HepG2 (cell line): ENCODE results near the gene EFL1. TPM values are rescaled to one million over a fixed set of nuclear protein-coding genes. Genes with fewer than 3 reads are reported as not detected.
A peak's percentile ranks its signal among the peaks of the same experiment; 100 is the strongest.
"Not testable (repeated sequence)": the region's sequence is repeated elsewhere in the genome, so short reads cannot be mapped to it uniquely, and the experiment has no call there.

ENCODE experiments used
- ATAC-seq: fragments of 200-7000 bp; cut with Tn5 transposase; 3 replicates; pipeline ENCODE4 v1.9.1; 2020; ENCODE audit warnings: mild to moderate bottlenecking, moderate library complexity
- BruUV-seq: library from RNA; stranded (reverse); fragments of 400-500 nt; replicated peaks from 2 replicates; lab custom pipeline; 2021; lab: Mats Ljungman, UMichigan
- CTCF ChIA-PET: fragments of 300-600 bp; formaldehyde crosslinking; extraction: SDS; loops from one replicate; lab custom pipeline; 2021; ENCODE audit warnings: low total read pairs, inconsistent platforms, low intra/inter-chr PET ratio; lab: Yijun Ruan, JAX
- POLR2A ChIA-PET: fragments of 350-600 bp; sonication (Branson Sonifier 250); formaldehyde crosslinking; loops from one replicate; lab custom pipeline; 2020; ENCODE audit warnings: antibody characterized with exemption, inconsistent platforms; lab: Yijun Ruan, JAX
- DNase-seq: peaks from one replicate; pipeline ENCODE4 v3.0.0-alpha.2; 2015; ENCODE audit warnings: low spot score
- FAIRE-seq: peaks from 3 replicates; lab custom pipeline; 2011; peaks lifted over from hg19 to GRCh38; lab: Jason Lieb, UNC
- H2AFZ ChIP-seq: one replicate; pipeline ENCODE4 v1.6.1; 2011; ENCODE audit warnings: low read length, inconsistent platforms
- H3K27ac ChIP-seq: fragments of 300-600 bp; 3 replicates; pipeline ENCODE4 v1.8.0; 2011; ENCODE audit warnings: mixed run types, mild to moderate bottlenecking, mixed read lengths, low read length, inconsistent platforms; ENCODE audit not compliant: insufficient read depth; ENCODE audit errors: extremely low read length
- H3K27me3 ChIP-seq, 2 experiments: fragments of 200-600 bp in 1 of 2; 2 replicates in 1 of 2; 3 replicates in 1 of 2; pipeline versions ENCODE4 v1.6.0 to v1.8.0; 2011; ENCODE audit warnings: low read length in 2 of 2, mild to moderate bottlenecking in 2 of 2, moderate library complexity in 2 of 2, inconsistent platforms in 1 of 2; ENCODE audit not compliant: insufficient read depth in 2 of 2, control insufficient read depth in 1 of 2
- H3K36me3 ChIP-seq, 2 experiments: fragments of 200-600 bp in 1 of 2; replicated peaks in 1 of 2; 2 replicates in 1 of 2; 3 replicates in 1 of 2; pipeline versions ENCODE4 v1.5.1 to v1.8.0; 2011; ENCODE audit warnings: low read length in 2 of 2, inconsistent platforms in 1 of 2; ENCODE audit not compliant: insufficient read depth in 2 of 2, control insufficient read depth in 1 of 2
- H3K4me1 ChIP-seq: 2 replicates; pipeline ENCODE4 v1.5.1; 2012; ENCODE audit warnings: low read length, inconsistent platforms; ENCODE audit not compliant: insufficient read depth
- H3K4me2 ChIP-seq: 2 replicates; pipeline ENCODE4 v1.6.0; 2011; ENCODE audit warnings: low read depth, low read length, inconsistent platforms
- H3K4me3 ChIP-seq, 3 experiments: fragments of 200-600 bp in 1 of 3; sonication (generic), shearing (Covaris generic) in 1 of 3; replicated peaks in 1 of 3; 2 replicates each; pipeline ENCODE4 v1.5.1; 2011 to 2016; ENCODE audit warnings: low read length in 3 of 3, inconsistent platforms in 2 of 3, low read depth in 2 of 3, mild to moderate bottlenecking in 2 of 3, control low read depth in 1 of 3, mixed read lengths in 1 of 3; ENCODE audit not compliant: insufficient read depth in 1 of 3
- H3K79me2 ChIP-seq: one replicate; pipeline ENCODE4 v1.6.1; 2011; ENCODE audit warnings: low read length, inconsistent platforms; ENCODE audit not compliant: insufficient read depth
- H3K9ac ChIP-seq: 2 replicates; pipeline ENCODE4 v1.6.0; 2011; ENCODE audit warnings: mild to moderate bottlenecking, low read depth, low read length, inconsistent platforms; ENCODE audit not compliant: insufficient read depth
- H3K9me3 ChIP-seq: 2 replicates; pipeline ENCODE4 v1.5.1; 2012; ENCODE audit warnings: mild to moderate bottlenecking, low read length
- H4K20me1 ChIP-seq: 2 replicates; pipeline ENCODE4 v1.6.0; 2011; ENCODE audit warnings: inconsistent platforms, mild to moderate bottlenecking, low read length, moderate library complexity; ENCODE audit not compliant: insufficient read depth
- BCL6 ChIP-seq: IDR thresholded peaks from 2 replicates; pipeline ENCODE4 v1.6.1; 2016; ENCODE audit warnings: missing genetic modification reagents, missing compliant biosample characterization
- MYNN ChIP-seq: sonication (generic); formaldehyde crosslinking; IDR thresholded peaks from 2 replicates; pipeline ENCODE4 v1.4.0; 2020; ENCODE audit warnings: mild to moderate bottlenecking, low read depth, missing genetic modification reagents
- WGBS: methylation state at CpG from one replicate; pipeline ENCODE4 v1.1.6; 2017; ENCODE audit warnings: low lambda C conversion rate; 5-methylcytosine and 5-hydroxymethylcytosine counted together
- in situ Hi-C: cut with HindIII; loops from 2 replicates; pipeline ENCODE4 v1.10.0; 2017; ENCODE audit warnings: low pct_unique_long_range_greater_than_20kb; ENCODE audit not compliant: extremely low pct_ligation_motif_present
- intact Hi-C: fragments of 100-400 bp; cut with micrococcal nuclease; formaldehyde crosslinking; loops from one replicate; pipeline ENCODE4 v1.10.0; 2022; ENCODE audit not compliant: unreplicated experiment
- polyA plus RNA-seq, 8 experiments: library from polyadenylated mRNA; depleted of rRNA in 3 of 8; stranded (reverse) in 7 of 8; unstranded in 1 of 8; fragments of >200 nt; fragmentation: Illumina TruSeq in 4 of 8; extraction: Trizol in 4 of 8; gene quantifications; 2 replicates each; pipeline versions ENCODE4 v1.2.1 to v1.2.3, GENCODE V29; 2011 to 2016; ENCODE audit warnings: low read depth in 4 of 8, missing spikeins in 1 of 8, mixed read lengths in 1 of 8; ENCODE audit not compliant: insufficient read depth in 1 of 8
- total RNA-seq, 5 experiments: library from RNA; depleted of rRNA; stranded (reverse); fragments of >200 nt; fragmentation: Illumina TruSeq; extraction: Trizol; gene quantifications; 2 replicates each; pipeline ENCODE4 v1.2.3, GENCODE V29; 2016; ENCODE audit warnings: low read depth in 1 of 5
- TF ChIP-seq, protein P1 (sequence below): sonication (generic); formaldehyde crosslinking; IDR thresholded peaks from 2 replicates; pipeline ENCODE4 v1.4.0; 2020; ENCODE audit warnings: missing genetic modification reagents
- TF ChIP-seq, protein P2 (sequence below): sonication (generic); formaldehyde crosslinking; IDR thresholded peaks from 2 replicates; pipeline ENCODE4 v1.4.0; 2020; ENCODE audit warnings: missing genetic modification reagents
- TF ChIP-seq, protein P3 (sequence below): sonication (generic); formaldehyde crosslinking; IDR thresholded peaks from 2 replicates; pipeline ENCODE4 v1.4.0; 2020; ENCODE audit warnings: missing genetic modification reagents
- TF ChIP-seq, protein P4 (sequence below): sonication (generic); formaldehyde crosslinking; IDR thresholded peaks from 2 replicates; pipeline ENCODE4 v1.5.0; 2020; ENCODE audit warnings: mild to moderate bottlenecking, low read depth, missing genetic modification reagents, borderline replicate concordance

Gene EFL1
- total and polyA plus RNA-seq, 2 of the 13 experiments (the other 11 are each of a cell fraction or from before 2014, with no cell fraction given), result 6.4 to 12.0 TPM

DNA sequence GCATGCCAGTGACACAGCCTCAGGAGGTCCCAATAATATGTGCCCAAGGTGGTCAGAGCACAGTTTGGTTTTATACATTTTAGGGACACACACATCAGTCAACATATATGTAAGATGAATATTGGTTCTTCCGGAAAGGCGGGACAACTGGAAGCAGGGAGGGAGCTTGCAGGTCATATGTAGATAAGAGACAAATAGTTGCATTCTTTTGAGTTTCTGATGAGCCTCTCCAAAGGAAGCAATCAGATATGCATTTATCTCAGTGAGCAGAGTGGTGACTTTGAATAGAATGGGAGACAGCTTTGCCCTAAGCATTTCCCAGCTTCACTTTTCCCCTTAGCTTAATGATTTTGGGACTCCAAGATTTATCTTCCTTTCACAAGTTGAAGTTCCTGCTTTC, 4.6 kb upstream of the EFL1 start:
- H3K4me3 ChIP-seq, H3K79me2 ChIP-seq, BruUV-seq, H3K36me3 ChIP-seq, H3K4me2 ChIP-seq, ATAC-seq, in situ Hi-C loops, intact Hi-C loops, H3K9me3 ChIP-seq, H3K27ac ChIP-seq, DNase-seq, H2AFZ ChIP-seq, FAIRE-seq, POLR2A ChIA-PET, H4K20me1 ChIP-seq, CTCF ChIA-PET, H3K9ac ChIP-seq: not testable (repeated sequence)
- Histone ChIP-seq H3K4me1 (peaks cover 14% of the 10 kb centered on the region), H3K27me3 (peaks cover 1 to 18% of the 10 kb centered on the region in 2 experiments; a peak in 3 of 5 replicates)
- WGBS, result 42% methylated on average over 2 of the region's 2 CpGs

DNA sequence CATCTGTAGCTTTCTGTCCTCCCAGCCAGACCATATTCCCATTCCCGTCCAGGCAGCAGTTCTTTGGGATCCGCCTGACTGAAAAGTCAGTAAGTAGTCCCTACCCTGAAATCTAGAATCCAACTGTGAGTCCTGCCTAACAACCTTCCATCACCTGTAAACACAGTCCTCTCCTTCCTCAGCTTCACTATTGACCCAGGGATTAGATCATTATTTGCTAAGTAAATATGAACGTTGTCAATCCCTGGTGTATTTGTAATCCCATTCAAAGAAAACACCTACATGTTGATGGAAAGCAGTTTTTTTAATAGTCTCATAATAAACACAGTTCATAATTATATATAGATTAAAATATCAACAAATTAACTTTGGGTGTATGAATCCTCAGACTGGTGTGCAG, 816 bp upstream of the EFL1 start:
- BruUV-seq, result no TSS peak
- CTCF ChIA-PET, result no interaction called here
- Histone ChIP-seq H4K20me1 (no peaks in the 10 kb centered on the region), H3K4me2 (peak overlapping the region; percentile 87), H3K27me3 (peaks cover 0 to 1% of the 10 kb centered on the region in 2 experiments; a peak in 2 of 5 replicates), H3K27ac (peak overlapping the region; percentile 66), H3K9me3 (no peaks in the 10 kb centered on the region), H3K9ac (peak overlapping the region; percentile 71; the same call in 1 of the 2 replicates), H2AFZ (no peak overlapping the region), H3K36me3 (no peaks in the 10 kb centered on the region), H3K79me2 (no peaks in the 10 kb centered on the region), H3K4me1 (peaks cover 30% of the 10 kb centered on the region), H3K4me3 (peak overlapping the region in 2 of 3 experiments; percentile 72 to 82; a peak in 3 of 6 replicates)
- ATAC-seq, result peak; percentile 88
- intact Hi-C loops (no loop called here), in situ Hi-C loops (no loop called here)
- FAIRE-seq, result peak; percentile 77
- 0% methylated on average over 3 of the region's 3 CpGs for WGBS
- POLR2A ChIA-PET, result no interaction called here
- peak; percentile 92 for DNase-seq
- TF ChIP-seq, protein P1, sequence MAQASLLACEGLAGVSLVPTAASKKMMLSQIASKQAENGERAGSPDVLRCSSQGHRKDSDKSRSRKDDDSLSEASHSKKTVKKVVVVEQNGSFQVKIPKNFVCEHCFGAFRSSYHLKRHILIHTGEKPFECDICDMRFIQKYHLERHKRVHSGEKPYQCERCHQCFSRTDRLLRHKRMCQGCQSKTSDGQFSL, result no peak
- TF ChIP-seq MYNN (CRISPR knock-in tag) (no peak), BCL6 (CRISPR knock-in tag) (peak; percentile 97)
- TF ChIP-seq, protein P2, sequence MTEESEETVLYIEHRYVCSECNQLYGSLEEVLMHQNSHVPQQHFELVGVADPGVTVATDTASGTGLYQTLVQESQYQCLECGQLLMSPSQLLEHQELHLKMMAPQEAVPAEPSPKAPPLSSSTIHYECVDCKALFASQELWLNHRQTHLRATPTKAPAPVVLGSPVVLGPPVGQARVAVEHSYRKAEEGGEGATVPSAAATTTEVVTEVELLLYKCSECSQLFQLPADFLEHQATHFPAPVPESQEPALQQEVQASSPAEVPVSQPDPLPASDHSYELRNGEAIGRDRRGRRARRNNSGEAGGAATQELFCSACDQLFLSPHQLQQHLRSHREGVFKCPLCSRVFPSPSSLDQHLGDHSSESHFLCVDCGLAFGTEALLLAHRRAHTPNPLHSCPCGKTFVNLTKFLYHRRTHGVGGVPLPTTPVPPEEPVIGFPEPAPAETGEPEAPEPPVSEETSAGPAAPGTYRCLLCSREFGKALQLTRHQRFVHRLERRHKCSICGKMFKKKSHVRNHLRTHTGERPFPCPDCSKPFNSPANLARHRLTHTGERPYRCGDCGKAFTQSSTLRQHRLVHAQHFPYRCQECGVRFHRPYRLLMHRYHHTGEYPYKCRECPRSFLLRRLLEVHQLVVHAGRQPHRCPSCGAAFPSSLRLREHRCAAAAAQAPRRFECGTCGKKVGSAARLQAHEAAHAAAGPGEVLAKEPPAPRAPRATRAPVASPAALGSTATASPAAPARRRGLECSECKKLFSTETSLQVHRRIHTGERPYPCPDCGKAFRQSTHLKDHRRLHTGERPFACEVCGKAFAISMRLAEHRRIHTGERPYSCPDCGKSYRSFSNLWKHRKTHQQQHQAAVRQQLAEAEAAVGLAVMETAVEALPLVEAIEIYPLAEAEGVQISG (CRISPR knock-in tag), result no peak
- TF ChIP-seq, protein P3, sequence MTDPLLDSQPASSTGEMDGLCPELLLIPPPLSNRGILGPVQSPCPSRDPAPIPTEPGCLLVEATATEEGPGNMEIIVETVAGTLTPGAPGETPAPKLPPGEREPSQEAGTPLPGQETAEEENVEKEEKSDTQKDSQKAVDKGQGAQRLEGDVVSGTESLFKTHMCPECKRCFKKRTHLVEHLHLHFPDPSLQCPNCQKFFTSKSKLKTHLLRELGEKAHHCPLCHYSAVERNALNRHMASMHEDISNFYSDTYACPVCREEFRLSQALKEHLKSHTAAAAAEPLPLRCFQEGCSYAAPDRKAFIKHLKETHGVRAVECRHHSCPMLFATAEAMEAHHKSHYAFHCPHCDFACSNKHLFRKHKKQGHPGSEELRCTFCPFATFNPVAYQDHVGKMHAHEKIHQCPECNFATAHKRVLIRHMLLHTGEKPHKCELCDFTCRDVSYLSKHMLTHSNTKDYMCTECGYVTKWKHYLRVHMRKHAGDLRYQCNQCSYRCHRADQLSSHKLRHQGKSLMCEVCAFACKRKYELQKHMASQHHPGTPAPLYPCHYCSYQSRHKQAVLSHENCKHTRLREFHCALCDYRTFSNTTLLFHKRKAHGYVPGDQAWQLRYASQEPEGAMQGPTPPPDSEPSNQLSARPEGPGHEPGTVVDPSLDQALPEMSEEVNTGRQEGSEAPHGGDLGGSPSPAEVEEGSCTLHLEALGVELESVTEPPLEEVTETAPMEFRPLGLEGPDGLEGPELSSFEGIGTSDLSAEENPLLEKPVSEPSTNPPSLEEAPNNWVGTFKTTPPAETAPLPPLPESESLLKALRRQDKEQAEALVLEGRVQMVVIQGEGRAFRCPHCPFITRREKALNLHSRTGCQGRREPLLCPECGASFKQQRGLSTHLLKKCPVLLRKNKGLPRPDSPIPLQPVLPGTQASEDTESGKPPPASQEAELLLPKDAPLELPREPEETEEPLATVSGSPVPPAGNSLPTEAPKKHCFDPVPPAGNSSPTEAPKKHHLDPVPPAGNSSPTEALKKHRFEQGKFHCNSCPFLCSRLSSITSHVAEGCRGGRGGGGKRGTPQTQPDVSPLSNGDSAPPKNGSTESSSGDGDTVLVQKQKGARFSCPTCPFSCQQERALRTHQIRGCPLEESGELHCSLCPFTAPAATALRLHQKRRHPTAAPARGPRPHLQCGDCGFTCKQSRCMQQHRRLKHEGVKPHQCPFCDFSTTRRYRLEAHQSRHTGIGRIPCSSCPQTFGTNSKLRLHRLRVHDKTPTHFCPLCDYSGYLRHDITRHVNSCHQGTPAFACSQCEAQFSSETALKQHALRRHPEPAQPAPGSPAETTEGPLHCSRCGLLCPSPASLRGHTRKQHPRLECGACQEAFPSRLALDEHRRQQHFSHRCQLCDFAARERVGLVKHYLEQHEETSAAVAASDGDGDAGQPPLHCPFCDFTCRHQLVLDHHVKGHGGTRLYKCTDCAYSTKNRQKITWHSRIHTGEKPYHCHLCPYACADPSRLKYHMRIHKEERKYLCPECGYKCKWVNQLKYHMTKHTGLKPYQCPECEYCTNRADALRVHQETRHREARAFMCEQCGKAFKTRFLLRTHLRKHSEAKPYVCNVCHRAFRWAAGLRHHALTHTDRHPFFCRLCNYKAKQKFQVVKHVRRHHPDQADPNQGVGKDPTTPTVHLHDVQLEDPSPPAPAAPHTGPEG (CRISPR knock-in tag), result no peak
- TF ChIP-seq, protein P4, sequence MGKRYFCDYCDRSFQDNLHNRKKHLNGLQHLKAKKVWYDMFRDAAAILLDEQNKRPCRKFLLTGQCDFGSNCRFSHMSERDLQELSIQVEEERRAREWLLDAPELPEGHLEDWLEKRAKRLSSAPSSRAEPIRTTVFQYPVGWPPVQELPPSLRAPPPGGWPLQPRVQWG (CRISPR knock-in tag), result no peak
